ENCODE measurements around the gene CABP1. TPM values are rescaled to one million over a fixed set of nuclear protein-coding genes. Genes with fewer than 3 reads are reported as not detected.

The CABP1 gene
- total and polyA plus RNA-seq, 4 donors, result 0.05 to 0.12 (median 0.08) TPM; not detected in 1

GRCh38 chr12:120598674-120599463 lies 41.6 kb upstream of the CABP1 start:
- H3K36me3 ChIP-seq (ENCODE audit: control insufficient read depth in 4 of 4, insufficient read depth in 3 of 4, low read depth in 1 of 4, low read length in 3 of 4), result no peaks in the 10 kb centered on the region
- no peak overlapping the region for H3K4me3 ChIP-seq (ENCODE audit: low read depth in 1 of 3, low read length in 3 of 3)
- no peaks in the 10 kb centered on the region for H3K9me3 ChIP-seq (ENCODE audit: control insufficient read depth in 4 of 4, low read length in 3 of 4)
- no peaks in the 10 kb centered on the region for H3K27me3 ChIP-seq (ENCODE audit: control insufficient read depth in 4 of 4, insufficient read depth in 4 of 4, low read length in 3 of 4)
- DNase-seq (ENCODE audit: low spot score), result no peak
- H3K4me1 ChIP-seq (ENCODE audit: control insufficient read depth in 4 of 4, insufficient read depth in 4 of 4, low read length in 3 of 4), result no peaks in the 10 kb centered on the region
- TF ChIP-seq NR2F2 (IDR thresholded peaks at IDR 0.05), result no peak
- no peak for TF ChIP-seq HNF4G (IDR thresholded peaks at IDR 0.05)
- no peak for TF ChIP-seq YY1 (IDR thresholded peaks at IDR 0.05)
- no peak for TF ChIP-seq CTCF (IDR thresholded peaks at IDR 0.05; ENCODE audit: low read depth, low read length, missing input control)
- no peak for TF ChIP-seq EGR1 (IDR thresholded peaks at IDR 0.05; ENCODE audit: low read depth in 2 of 2)
- TF ChIP-seq RXRA (IDR thresholded peaks at IDR 0.05), result no peak
- TF ChIP-seq FOXA2 (IDR thresholded peaks at IDR 0.05), result no peak
- TF ChIP-seq FOXA1 (IDR thresholded peaks at IDR 0.05), result no peak
- TF ChIP-seq RAD21 (IDR thresholded peaks at IDR 0.05), result no peak
- TF ChIP-seq ATF3 (IDR thresholded peaks at IDR 0.05), result no peak
- no peak for TF ChIP-seq HNF4A (conservative IDR thresholded peaks at IDR 0.05)
- no peak for TF ChIP-seq GABPA (IDR thresholded peaks at IDR 0.05 in 1 of 2, conservative IDR thresholded peaks at IDR 0.05 in 1 of 2)
- TF ChIP-seq REST (IDR thresholded peaks at IDR 0.05), result no peak
- WGBS, result 60% methylated on average over 13 of the region's 13 CpGs
- H3K27ac ChIP-seq (ENCODE audit: low read depth in 1 of 2, low read length in 2 of 2), result no peak overlapping the region
- no peak overlapping the region for H3K9ac ChIP-seq (ENCODE audit: low read depth in 1 of 2, low read length in 2 of 2)

- 86% methylated on average over 23 of the region's 23 CpGs for WGBS
- H3K9me3 ChIP-seq (ENCODE audit: control insufficient read depth in 4 of 4, low read length in 3 of 4), result no peaks in the 10 kb centered on the region
- H3K36me3 ChIP-seq (ENCODE audit: control insufficient read depth in 4 of 4, insufficient read depth in 3 of 4, low read depth in 1 of 4, low read length in 3 of 4), result no peaks in the 10 kb centered on the region
- no peak for DNase-seq (ENCODE audit: low spot score)
- H3K4me1 ChIP-seq (ENCODE audit: control insufficient read depth in 4 of 4, insufficient read depth in 4 of 4, low read length in 3 of 4), result no peaks in the 10 kb centered on the region
- H3K27me3 ChIP-seq (ENCODE audit: control insufficient read depth in 4 of 4, insufficient read depth in 4 of 4, low read length in 3 of 4), result no peaks in the 10 kb centered on the region
- H3K27ac ChIP-seq (ENCODE audit: low read depth in 1 of 2, low read length in 2 of 2), result no peak overlapping the region
- TF ChIP-seq ZBTB33 (IDR thresholded peaks at IDR 0.05) (no peak), FOXA1 (IDR thresholded peaks at IDR 0.05) (no peak), EGR1 (IDR thresholded peaks at IDR 0.05; ENCODE audit: low read depth in 2 of 2) (no peak), NR2F2 (IDR thresholded peaks at IDR 0.05) (no peak), MAX (IDR thresholded peaks at IDR 0.05) (no peak), JUND (IDR thresholded peaks at IDR 0.05) (no peak), HNF4G (IDR thresholded peaks at IDR 0.05) (no peak), CTCF (IDR thresholded peaks at IDR 0.05; ENCODE audit: low read depth, low read length, missing input control) (no peak), FOXA2 (IDR thresholded peaks at IDR 0.05) (no peak), SP1 (IDR thresholded peaks at IDR 0.05) (no peak)
- no peak overlapping the region for H3K9ac ChIP-seq (ENCODE audit: low read depth in 1 of 2, low read length in 2 of 2)
- no peak overlapping the region for H3K4me3 ChIP-seq (ENCODE audit: low read depth in 1 of 3, low read length in 3 of 3)
Observed at GRCh38 chr12:120599672-120600552, 40.5 kb upstream of the CABP1 start.
